Karpas-422 (cell line): Measurements from ENCODE around the gene KANK4. TPM values are rescaled to one million over a fixed set of nuclear protein-coding genes. Genes with fewer than 3 reads are reported as not detected.

Experiments used
- DNase-seq: peaks from one replicate; pipeline ENCODE4 v3.0.0-alpha.2; 2015
- H2AFZ ChIP-seq: fragments of 200-600 bp; sonication (generic); 2 replicates; pipeline ENCODE4 v1.6.1; 2014; ENCODE audit warnings: antibody characterized with exemption, low read length, mixed read lengths
- H3K27ac ChIP-seq: fragments of 200-600 bp; sonication (generic); 2 replicates; pipeline ENCODE4 v1.5.1; 2014; ENCODE audit warnings: mild to moderate bottlenecking, low read length, moderate library complexity
- H3K27me3 ChIP-seq: fragments of 200-600 bp; sonication (generic); 2 replicates; pipeline ENCODE4 v1.6.1; 2014; ENCODE audit warnings: low read length, mixed read lengths
- H3K36me3 ChIP-seq: fragments of 200-600 bp; sonication (generic); 2 replicates; pipeline ENCODE4 v1.6.1; 2014; ENCODE audit warnings: low read length, mixed read lengths; ENCODE audit not compliant: insufficient read depth
- H3K4me1 ChIP-seq: fragments of 200-600 bp; sonication (generic); 2 replicates; pipeline ENCODE4 v1.6.1; 2014; ENCODE audit warnings: mild to moderate bottlenecking, low read length, mixed read lengths
- H3K4me2 ChIP-seq: fragments of 200-600 bp; sonication (generic); 2 replicates; pipeline ENCODE4 v1.6.1; 2014; ENCODE audit warnings: low read length, low read depth, mild to moderate bottlenecking; ENCODE audit not compliant: poor library complexity, severe bottlenecking
- H3K4me3 ChIP-seq: fragments of 200-600 bp; sonication (generic); 2 replicates; pipeline ENCODE4 v1.5.1; 2014; ENCODE audit warnings: mild to moderate bottlenecking, antibody characterized with exemption, low read length, mixed read lengths
- H3K79me2 ChIP-seq: fragments of 200-600 bp; sonication (generic); 2 replicates; pipeline ENCODE4 v1.6.1; 2014; ENCODE audit warnings: mild to moderate bottlenecking, low read length, mixed read lengths
- H3K9ac ChIP-seq: fragments of 200-600 bp; sonication (generic); 2 replicates; pipeline ENCODE4 v1.6.0; 2014; ENCODE audit warnings: low read length
- H3K9me2 ChIP-seq: fragments of 200-600 bp; sonication (generic), shearing (Covaris generic); replicated peaks from 2 replicates; pipeline ENCODE4 v1.6.0; 2014; ENCODE audit warnings: mild to moderate bottlenecking, low read length, moderate library complexity; ENCODE audit not compliant: insufficient read depth
- H3K9me3 ChIP-seq: fragments of 300-700, 200-600 bp; sonication (generic); 2 replicates; pipeline ENCODE4 v1.6.1; 2014; ENCODE audit warnings: low read length, mixed read lengths
- H4K20me1 ChIP-seq: fragments of 200-600 bp; sonication (generic); 2 replicates; pipeline ENCODE4 v1.6.1; 2014; ENCODE audit warnings: mild to moderate bottlenecking, antibody characterized with exemption, low read length, low read depth; ENCODE audit not compliant: insufficient read depth
- total RNA-seq: library from RNA; depleted of rRNA; stranded (reverse); fragments of >200 nt; shearing (Covaris generic); gene quantifications from 2 replicates; pipeline ENCODE4 v1.2.3, GENCODE V29; 2014; ENCODE audit warnings: low replicate concordance

Gene KANK4
- total RNA-seq, 1 experiment from 2014 or later: 0.60 TPM

DNA sequence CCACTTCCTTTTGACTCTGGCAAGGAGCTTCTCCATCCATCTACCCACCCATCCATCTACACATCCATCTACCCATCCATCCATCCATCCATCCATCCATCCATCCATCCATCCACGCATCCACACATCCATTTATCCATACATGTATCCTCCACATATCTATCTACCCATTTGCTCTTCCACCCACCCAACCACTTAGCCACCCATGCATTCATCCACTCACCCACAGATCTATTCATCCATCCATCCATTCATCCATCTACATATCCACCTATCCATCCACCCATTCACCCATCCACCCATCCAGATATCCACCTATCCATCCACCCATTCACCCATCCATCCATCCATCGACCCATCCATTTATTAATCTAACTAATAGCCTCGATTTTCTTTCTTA, 23.0 kb upstream of the KANK4 start:
- no peak overlapping the region for H3K4me3 ChIP-seq
- no peak for DNase-seq
- no peaks in the 10 kb centered on the region for H4K20me1 ChIP-seq
- H3K27me3 ChIP-seq: no peaks in the 10 kb centered on the region
- H3K79me2 ChIP-seq: no peaks in the 10 kb centered on the region
- H3K27ac ChIP-seq: no peak overlapping the region
- H3K9me2 ChIP-seq: no peaks in the 10 kb centered on the region
- H3K4me1 ChIP-seq: no peaks in the 10 kb centered on the region
- no peak overlapping the region for H3K4me2 ChIP-seq
- H3K9ac ChIP-seq: no peak overlapping the region
- no peak overlapping the region for H2AFZ ChIP-seq
- no peaks in the 10 kb centered on the region for H3K9me3 ChIP-seq
- no peaks in the 10 kb centered on the region for H3K36me3 ChIP-seq

DNA sequence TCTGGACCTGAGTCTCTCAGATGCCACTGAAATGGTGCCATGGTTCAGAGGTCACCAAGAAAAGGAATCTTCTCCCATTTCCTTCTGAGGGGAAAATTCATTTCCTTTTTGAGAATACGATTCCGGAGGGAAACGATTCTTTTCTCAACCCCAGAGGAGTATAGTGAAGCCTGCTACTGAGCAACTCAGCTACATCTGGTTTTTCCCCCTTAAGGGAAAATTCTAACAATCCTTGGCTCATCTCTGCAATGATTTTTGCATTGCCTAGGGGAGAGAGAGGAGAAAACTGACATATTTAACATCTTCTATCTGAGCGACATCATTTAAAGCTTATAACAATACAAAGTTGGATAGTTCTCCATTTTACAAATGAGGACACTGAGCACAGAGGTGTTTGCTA, 22.4 kb upstream of the KANK4 start:
- Histone ChIP-seq H3K27ac (no peak overlapping the region), H3K79me2 (no peaks in the 10 kb centered on the region), H3K9ac (no peak overlapping the region), H3K4me3 (no peak overlapping the region), H3K4me1 (no peaks in the 10 kb centered on the region), H4K20me1 (no peaks in the 10 kb centered on the region), H3K9me2 (no peaks in the 10 kb centered on the region), H3K9me3 (no peaks in the 10 kb centered on the region), H2AFZ (no peak overlapping the region), H3K27me3 (no peaks in the 10 kb centered on the region), H3K4me2 (no peak overlapping the region), H3K36me3 (no peaks in the 10 kb centered on the region)
- DNase-seq: no peak

DNA sequence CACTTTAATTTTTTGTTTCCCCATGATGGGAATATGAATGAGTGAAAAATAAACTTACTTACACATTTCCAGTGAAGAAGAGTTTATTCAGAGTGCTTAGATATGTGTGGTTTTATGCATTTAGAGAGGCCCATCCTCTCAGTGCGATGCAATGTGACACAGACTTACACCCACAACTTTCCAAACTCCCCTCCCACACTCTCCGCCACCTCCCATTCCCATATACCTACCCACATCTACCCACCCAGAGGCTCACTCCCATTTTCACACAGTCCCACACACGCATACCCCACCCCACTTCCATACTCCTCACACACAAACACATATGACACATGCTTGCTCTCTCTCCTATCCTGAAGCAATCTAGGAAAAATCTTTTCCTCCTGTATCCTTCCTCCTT, 21.9 kb upstream of the KANK4 start:
- no peak overlapping the region for H3K9ac ChIP-seq
- H4K20me1 ChIP-seq: no peaks in the 10 kb centered on the region
- DNase-seq: no peak
- no peak overlapping the region for H3K4me2 ChIP-seq
- no peak overlapping the region for H2AFZ ChIP-seq
- no peaks in the 10 kb centered on the region for H3K4me1 ChIP-seq
- H3K27ac ChIP-seq: no peak overlapping the region
- no peaks in the 10 kb centered on the region for H3K79me2 ChIP-seq
- no peaks in the 10 kb centered on the region for H3K27me3 ChIP-seq
- H3K9me3 ChIP-seq: no peaks in the 10 kb centered on the region
- H3K9me2 ChIP-seq: no peaks in the 10 kb centered on the region
- H3K4me3 ChIP-seq: no peak overlapping the region
- no peaks in the 10 kb centered on the region for H3K36me3 ChIP-seq

- no peaks in the 10 kb centered on the region for H3K79me2 ChIP-seq
- no peaks in the 10 kb centered on the region for H3K36me3 ChIP-seq
- H3K9me2 ChIP-seq: no peaks in the 10 kb centered on the region
- no peak overlapping the region for H3K9ac ChIP-seq
- no peaks in the 10 kb centered on the region for H3K9me3 ChIP-seq
- H3K4me3 ChIP-seq: no peak overlapping the region
- H3K27me3 ChIP-seq: no peaks in the 10 kb centered on the region
- H4K20me1 ChIP-seq: no peaks in the 10 kb centered on the region
- no peak overlapping the region for H3K4me2 ChIP-seq
- no peak overlapping the region for H3K27ac ChIP-seq
- no peaks in the 10 kb centered on the region for H3K4me1 ChIP-seq
- H2AFZ ChIP-seq: no peak overlapping the region
- no peak for DNase-seq
Measured at GRCh38 chr1:62337706-62338631, 18.7 kb upstream of the KANK4 start.

- H3K79me2 ChIP-seq: no peaks in the 10 kb centered on the region
- H3K9ac ChIP-seq: no peak overlapping the region
- DNase-seq: no peak
- H3K9me2 ChIP-seq: no peaks in the 10 kb centered on the region
- no peak overlapping the region for H3K4me2 ChIP-seq
- no peaks in the 10 kb centered on the region for H3K36me3 ChIP-seq
- H3K4me1 ChIP-seq: no peaks in the 10 kb centered on the region
- H3K27me3 ChIP-seq: no peaks in the 10 kb centered on the region
- H3K27ac ChIP-seq: no peak overlapping the region
- H3K4me3 ChIP-seq: no peak overlapping the region
- H2AFZ ChIP-seq: no peak overlapping the region
- H4K20me1 ChIP-seq: no peaks in the 10 kb centered on the region
- H3K9me3 ChIP-seq: no peaks in the 10 kb centered on the region
Measured at GRCh38 chr1:62336995-62337705, 17.9 kb upstream of the KANK4 start.

- H3K4me2 ChIP-seq: no peak overlapping the region
- H3K27ac ChIP-seq: no peak overlapping the region
- no peak overlapping the region for H2AFZ ChIP-seq
- no peaks in the 10 kb centered on the region for H3K9me2 ChIP-seq
- no peaks in the 10 kb centered on the region for H3K9me3 ChIP-seq
- no peaks in the 10 kb centered on the region for H3K79me2 ChIP-seq
- no peaks in the 10 kb centered on the region for H3K27me3 ChIP-seq
- H3K36me3 ChIP-seq: no peaks in the 10 kb centered on the region
- no peaks in the 10 kb centered on the region for H3K4me1 ChIP-seq
- H3K4me3 ChIP-seq: no peak overlapping the region
- no peak for DNase-seq
- H3K9ac ChIP-seq: no peak overlapping the region
- no peaks in the 10 kb centered on the region for H4K20me1 ChIP-seq
Measured at GRCh38 chr1:62336638-62336994, 17.4 kb upstream of the KANK4 start.

DNA sequence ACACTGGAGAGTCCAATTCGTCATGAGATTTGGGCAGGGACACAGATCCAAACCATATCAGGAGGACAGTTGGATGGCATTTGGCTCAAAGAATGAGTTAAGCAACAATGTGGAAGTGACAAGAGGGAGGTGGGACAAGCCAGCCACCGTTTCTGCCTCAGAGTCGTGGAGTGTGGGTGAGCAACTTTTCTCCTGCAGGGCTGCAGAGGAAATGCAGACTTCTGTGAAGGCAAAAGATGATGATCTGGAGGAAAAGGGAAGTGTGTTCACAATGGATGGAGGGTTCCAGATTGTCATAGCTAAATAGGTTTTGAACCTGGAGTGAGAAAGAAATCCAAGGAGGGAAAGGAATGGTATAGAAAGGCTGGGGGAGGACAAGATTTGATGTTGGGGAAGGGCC, 16.4 kb upstream of the KANK4 start:
- Histone ChIP-seq H3K4me1 (no peaks in the 10 kb centered on the region), H3K9ac (no peak overlapping the region), H2AFZ (no peak overlapping the region), H3K36me3 (no peaks in the 10 kb centered on the region), H3K4me3 (no peak overlapping the region), H3K9me2 (no peaks in the 10 kb centered on the region), H3K9me3 (no peaks in the 10 kb centered on the region), H3K27me3 (no peaks in the 10 kb centered on the region), H3K4me2 (no peak overlapping the region), H4K20me1 (no peaks in the 10 kb centered on the region), H3K27ac (no peak overlapping the region), H3K79me2 (no peaks in the 10 kb centered on the region)
- peak; percentile 45 for DNase-seq

- no peaks in the 10 kb centered on the region for H3K27me3 ChIP-seq
- no peak overlapping the region for H3K27ac ChIP-seq
- H3K4me2 ChIP-seq: no peak overlapping the region
- H4K20me1 ChIP-seq: no peaks in the 10 kb centered on the region
- no peaks in the 10 kb centered on the region for H3K4me1 ChIP-seq
- no peak overlapping the region for H3K9ac ChIP-seq
- DNase-seq: no peak
- no peak overlapping the region for H2AFZ ChIP-seq
- H3K9me2 ChIP-seq: no peaks in the 10 kb centered on the region
- H3K9me3 ChIP-seq: no peaks in the 10 kb centered on the region
- no peaks in the 10 kb centered on the region for H3K79me2 ChIP-seq
- H3K36me3 ChIP-seq: no peaks in the 10 kb centered on the region
- no peak overlapping the region for H3K4me3 ChIP-seq
Measured at GRCh38 chr1:62334434-62334985, 15.3 kb upstream of the KANK4 start.
